ENCODE data around the gene RNF144B.

The RNF144B gene

DNA sequence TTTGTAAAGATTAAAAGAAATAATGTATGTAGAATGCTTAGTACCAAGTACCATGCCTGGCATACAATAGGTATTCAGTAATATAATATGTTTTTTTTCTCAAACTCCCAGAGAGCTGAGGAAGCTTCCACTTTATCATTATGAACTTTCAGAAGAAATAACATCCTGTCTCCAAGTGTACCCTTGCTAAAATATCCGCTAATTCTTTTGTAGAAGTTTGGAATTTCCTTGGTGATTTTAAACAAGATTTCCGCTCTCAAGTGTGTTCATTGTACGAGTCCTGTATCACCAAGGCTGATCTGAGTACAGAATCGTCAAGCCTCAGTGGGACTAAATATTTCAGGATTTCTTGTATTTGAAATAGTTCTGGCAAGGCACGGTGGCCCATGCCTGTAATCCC, 16.1 kb upstream of the RNF144B start:
- DNase-seq (ENCODE audit: low read depth) = no peak
- H3K4me3 ChIP-seq (ENCODE audit: control insufficient read depth, low read depth, low read length) = no peak overlapping the region
- TF ChIP-seq, protein P1, sequence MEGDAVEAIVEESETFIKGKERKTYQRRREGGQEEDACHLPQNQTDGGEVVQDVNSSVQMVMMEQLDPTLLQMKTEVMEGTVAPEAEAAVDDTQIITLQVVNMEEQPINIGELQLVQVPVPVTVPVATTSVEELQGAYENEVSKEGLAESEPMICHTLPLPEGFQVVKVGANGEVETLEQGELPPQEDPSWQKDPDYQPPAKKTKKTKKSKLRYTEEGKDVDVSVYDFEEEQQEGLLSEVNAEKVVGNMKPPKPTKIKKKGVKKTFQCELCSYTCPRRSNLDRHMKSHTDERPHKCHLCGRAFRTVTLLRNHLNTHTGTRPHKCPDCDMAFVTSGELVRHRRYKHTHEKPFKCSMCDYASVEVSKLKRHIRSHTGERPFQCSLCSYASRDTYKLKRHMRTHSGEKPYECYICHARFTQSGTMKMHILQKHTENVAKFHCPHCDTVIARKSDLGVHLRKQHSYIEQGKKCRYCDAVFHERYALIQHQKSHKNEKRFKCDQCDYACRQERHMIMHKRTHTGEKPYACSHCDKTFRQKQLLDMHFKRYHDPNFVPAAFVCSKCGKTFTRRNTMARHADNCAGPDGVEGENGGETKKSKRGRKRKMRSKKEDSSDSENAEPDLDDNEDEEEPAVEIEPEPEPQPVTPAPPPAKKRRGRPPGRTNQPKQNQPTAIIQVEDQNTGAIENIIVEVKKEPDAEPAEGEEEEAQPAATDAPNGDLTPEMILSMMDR (IDR thresholded peaks at IDR 0.05; ENCODE audit: control insufficient read depth, insufficient read depth, low read depth, low read length, missing control alignments) = no peak

DNA sequence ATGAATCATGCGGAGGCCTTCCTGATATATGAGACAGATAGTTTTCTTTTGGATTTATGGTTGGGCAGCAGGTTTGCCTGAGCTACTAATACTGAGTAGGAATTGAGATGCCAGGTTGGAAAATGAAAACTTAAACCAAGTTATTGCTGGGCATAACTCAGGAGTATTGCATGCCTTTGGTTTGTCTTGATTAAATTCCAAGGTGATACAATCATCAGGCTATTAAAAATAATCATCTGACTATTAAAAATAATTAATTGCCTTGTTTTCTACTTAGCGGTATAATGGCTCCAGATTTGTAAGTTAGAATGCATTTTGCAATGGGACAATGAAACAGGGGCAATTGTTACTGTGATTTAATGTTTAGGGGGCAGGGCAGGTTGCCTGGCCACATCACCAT, 15.5 kb upstream of the RNF144B start:
- H3K4me3 ChIP-seq (ENCODE audit: control insufficient read depth, low read depth, low read length) = no peak overlapping the region
- TF ChIP-seq, protein P1 (IDR thresholded peaks at IDR 0.05; ENCODE audit: control insufficient read depth, insufficient read depth, low read depth, low read length, missing control alignments) = no peak
- no peak for DNase-seq (ENCODE audit: low read depth)

DNA sequence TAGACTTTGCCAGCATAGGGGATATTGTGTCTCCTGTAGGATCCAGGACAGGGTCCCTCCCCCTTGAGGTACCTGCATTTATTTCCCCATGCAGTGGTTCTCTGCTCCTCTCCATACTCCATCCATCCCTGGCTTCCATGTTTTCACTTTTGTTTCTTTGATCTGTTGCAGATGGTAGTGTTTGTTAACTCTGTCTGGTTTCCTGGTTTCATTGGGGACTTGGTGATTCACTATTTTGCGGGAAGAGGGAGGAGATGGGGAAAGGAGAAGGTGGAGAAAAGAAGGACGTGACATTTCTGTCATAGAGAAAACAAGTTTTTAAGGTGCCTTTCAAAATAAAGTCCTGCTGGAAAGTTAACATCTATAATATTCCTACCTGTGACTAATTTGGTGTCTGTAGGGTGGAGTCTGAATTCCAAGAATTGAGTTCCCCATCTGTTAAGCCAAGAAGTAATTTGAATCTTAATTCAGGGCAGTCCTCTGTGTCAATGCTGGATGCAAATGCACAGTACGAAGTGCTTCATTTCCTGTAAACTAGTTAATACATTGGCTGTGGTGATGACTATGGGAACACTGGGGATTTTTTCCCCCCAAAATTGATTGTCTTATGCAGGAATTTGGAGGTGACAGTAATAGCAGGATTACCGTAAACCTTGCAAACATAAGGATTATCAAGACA, 6.9 kb upstream of the RNF144B start:
- no peak for DNase-seq (ENCODE audit: low read depth)
- TF ChIP-seq, protein P1 (IDR thresholded peaks at IDR 0.05; ENCODE audit: control insufficient read depth, insufficient read depth, low read depth, low read length, missing control alignments) = no peak
- no peak overlapping the region for H3K4me3 ChIP-seq (ENCODE audit: control insufficient read depth, low read depth, low read length)

DNA sequence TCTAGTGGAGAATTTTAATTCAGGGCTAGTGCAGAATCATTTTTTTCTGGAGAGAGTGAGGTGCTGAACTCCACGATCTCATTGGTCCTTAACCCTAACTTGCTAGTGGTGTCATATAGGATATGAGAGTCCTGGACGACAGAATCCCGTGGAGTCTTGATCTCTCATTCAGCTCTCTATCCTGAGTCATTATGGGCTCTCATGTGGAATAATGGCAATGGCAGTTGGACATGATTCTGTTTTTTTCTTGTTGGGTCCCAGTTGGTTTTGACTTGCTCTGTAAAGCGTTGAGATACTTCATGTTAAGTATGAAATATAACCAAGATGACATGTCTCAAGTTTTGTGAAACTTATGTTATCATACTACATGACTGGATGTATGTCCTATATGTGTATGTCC, 6.3 kb upstream of the RNF144B start:
- no peak overlapping the region for H3K4me3 ChIP-seq (ENCODE audit: control insufficient read depth, low read depth, low read length)
- no peak for DNase-seq (ENCODE audit: low read depth)
- TF ChIP-seq, protein P1 (IDR thresholded peaks at IDR 0.05; ENCODE audit: control insufficient read depth, insufficient read depth, low read depth, low read length, missing control alignments) = no peak

DNA sequence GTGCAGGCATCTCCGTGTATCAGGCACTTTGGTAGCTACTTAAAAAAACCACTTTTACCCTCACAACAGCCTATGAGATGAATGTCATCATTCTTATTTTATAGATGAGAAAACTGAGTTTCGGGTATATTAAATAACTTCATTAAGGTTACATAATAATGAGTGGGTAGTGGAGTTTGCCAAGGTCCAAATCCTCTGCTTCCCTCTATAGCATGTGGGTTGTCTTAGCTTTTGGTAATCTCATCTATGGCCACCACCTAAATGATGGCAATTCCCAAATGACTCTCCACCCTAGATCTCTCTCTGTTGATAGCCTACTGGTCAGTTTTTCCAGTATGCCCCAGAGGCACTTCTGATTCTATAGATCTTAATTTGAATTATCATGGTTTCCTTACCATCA, 3.7 kb upstream of the RNF144B start:
- TF ChIP-seq, protein P1 (IDR thresholded peaks at IDR 0.05; ENCODE audit: control insufficient read depth, insufficient read depth, low read depth, low read length, missing control alignments) = no peak
- no peak overlapping the region for H3K4me3 ChIP-seq (ENCODE audit: control insufficient read depth, low read depth, low read length)
- no peak for DNase-seq (ENCODE audit: low read depth)

DNA sequence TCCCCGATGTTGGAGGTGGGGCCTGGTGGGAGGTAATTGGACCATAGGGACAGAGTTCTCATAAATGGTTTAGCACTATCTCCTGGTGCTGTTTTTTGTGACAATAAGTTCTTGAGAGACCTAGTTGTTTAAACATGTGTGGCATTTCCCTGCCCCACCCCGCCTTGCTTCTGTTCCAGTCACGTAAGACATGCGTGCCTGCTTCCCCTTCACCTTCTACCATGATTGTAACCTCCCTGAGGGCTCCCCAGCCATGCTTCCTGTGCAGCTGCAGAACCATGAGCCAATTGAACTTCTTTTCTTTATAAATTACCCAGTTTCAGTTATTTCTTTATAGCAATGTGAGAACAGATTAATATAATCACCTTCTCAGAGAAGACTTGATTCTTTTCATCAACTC, 2.5 kb upstream of the RNF144B start:
- H3K4me3 ChIP-seq (ENCODE audit: control insufficient read depth, low read depth, low read length) = no peak overlapping the region
- DNase-seq (ENCODE audit: low read depth) = no peak
- TF ChIP-seq, protein P1 (IDR thresholded peaks at IDR 0.05; ENCODE audit: control insufficient read depth, insufficient read depth, low read depth, low read length, missing control alignments) = no peak

Data from AG09309 (cell line).